ENCODE measurements around the gene GRIA1. TPM values are rescaled to one million over a fixed set of nuclear protein-coding genes. Genes with fewer than 3 reads are reported as not detected.
A peak's percentile ranks its signal among the peaks of the same experiment; 100 is the strongest.

Gene GRIA1
- total RNA-seq, 2 donors from 2014 or later, result 1.2 TPM; not detected in 1

DNA sequence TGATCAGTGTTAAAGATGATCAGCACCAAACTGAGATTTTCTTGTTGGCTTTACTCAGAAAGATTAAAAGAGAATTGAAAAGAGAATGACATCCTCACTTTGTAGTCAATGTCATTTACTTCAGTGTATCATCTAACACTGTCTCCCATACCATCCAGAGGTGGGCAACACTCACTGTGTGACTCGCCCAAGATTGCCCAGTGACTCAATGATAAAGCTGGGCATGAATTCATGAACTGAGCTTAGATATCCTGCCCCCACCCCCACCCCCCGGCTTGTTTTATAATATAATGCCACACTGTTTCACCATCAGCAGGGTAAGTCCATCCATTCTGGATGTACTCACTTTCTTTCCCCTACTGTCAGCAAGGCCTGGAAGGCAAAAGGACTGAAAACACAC, 306.1 kb downstream of the GRIA1 start:
- H3K36me3 ChIP-seq (ENCODE audit: control insufficient read depth, insufficient read depth, low read length), result no peaks in the 10 kb centered on the region
- 80 to 94% methylated on average over 1 to 2 of the region's 2 CpGs for WGBS, 2 experiments (ENCODE audit: insufficient coverage in 1 of 2, insufficient read length in 1 of 2)
- peaks cover 2% of the 10 kb centered on the region for H3K27me3 Mint-ChIP-seq (ENCODE audit: insufficient read depth)
- no peaks in the 10 kb centered on the region for H3K36me3 Mint-ChIP-seq (ENCODE audit: low read depth)
- H3K27me3 ChIP-seq (ENCODE audit: control insufficient read depth, insufficient read depth, low read length, poor library complexity, severe bottlenecking), result no peaks in the 10 kb centered on the region
- peaks cover 5% of the 10 kb centered on the region for H3K4me1 Mint-ChIP-seq
- TF ChIP-seq, protein P1, sequence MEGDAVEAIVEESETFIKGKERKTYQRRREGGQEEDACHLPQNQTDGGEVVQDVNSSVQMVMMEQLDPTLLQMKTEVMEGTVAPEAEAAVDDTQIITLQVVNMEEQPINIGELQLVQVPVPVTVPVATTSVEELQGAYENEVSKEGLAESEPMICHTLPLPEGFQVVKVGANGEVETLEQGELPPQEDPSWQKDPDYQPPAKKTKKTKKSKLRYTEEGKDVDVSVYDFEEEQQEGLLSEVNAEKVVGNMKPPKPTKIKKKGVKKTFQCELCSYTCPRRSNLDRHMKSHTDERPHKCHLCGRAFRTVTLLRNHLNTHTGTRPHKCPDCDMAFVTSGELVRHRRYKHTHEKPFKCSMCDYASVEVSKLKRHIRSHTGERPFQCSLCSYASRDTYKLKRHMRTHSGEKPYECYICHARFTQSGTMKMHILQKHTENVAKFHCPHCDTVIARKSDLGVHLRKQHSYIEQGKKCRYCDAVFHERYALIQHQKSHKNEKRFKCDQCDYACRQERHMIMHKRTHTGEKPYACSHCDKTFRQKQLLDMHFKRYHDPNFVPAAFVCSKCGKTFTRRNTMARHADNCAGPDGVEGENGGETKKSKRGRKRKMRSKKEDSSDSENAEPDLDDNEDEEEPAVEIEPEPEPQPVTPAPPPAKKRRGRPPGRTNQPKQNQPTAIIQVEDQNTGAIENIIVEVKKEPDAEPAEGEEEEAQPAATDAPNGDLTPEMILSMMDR (conservative IDR thresholded peaks at IDR 0.05), result no peak
- H3K27ac Mint-ChIP-seq, result no peak overlapping the region
- H3K9me3 Mint-ChIP-seq, result no peaks in the 10 kb centered on the region
- peaks cover 3% of the 10 kb centered on the region for H3K4me1 ChIP-seq (ENCODE audit: control insufficient read depth, insufficient read depth, low read length)
- H3K4me3 Mint-ChIP-seq, result no peak overlapping the region
- no peak overlapping the region for H3K4me3 ChIP-seq (ENCODE audit: low read length)
- no peak for DNase-seq
- H3K9ac ChIP-seq (ENCODE audit: extremely low read depth, low read length, poor library complexity, severe bottlenecking), result no peak overlapping the region
- H3K27ac ChIP-seq (ENCODE audit: low read depth, low read length), result no peak overlapping the region
- H3K9me3 ChIP-seq (ENCODE audit: control insufficient read depth, low read length), result no peaks in the 10 kb centered on the region

DNA sequence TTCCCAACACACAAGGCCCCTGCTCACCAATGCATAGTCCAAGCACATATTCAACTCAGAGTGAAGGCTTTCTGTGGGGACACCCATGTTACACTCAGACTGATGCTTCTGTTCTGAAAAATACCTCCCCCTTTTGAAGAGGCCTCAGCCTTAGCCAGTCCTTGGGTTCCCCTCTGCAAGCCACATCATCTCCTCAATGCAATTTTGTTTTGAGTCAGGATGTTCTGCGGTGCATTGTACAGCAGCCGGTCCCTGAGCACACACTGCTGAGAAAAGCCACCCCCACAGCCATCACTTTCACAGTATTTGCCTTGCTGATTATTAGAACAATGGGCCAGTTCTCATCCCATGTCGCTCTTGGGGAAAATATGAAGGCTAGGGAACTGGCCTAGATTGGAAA, 307.0 kb downstream of the GRIA1 start:
- no peak overlapping the region for H3K9ac ChIP-seq (ENCODE audit: extremely low read depth, low read length, poor library complexity, severe bottlenecking)
- no peak overlapping the region for H3K4me3 Mint-ChIP-seq
- WGBS, 2 experiments (ENCODE audit: insufficient coverage in 1 of 2, insufficient read length in 1 of 2), result 90 to 94% methylated on average over 1 to 3 of the region's 3 CpGs
- H3K36me3 Mint-ChIP-seq (ENCODE audit: low read depth), result no peaks in the 10 kb centered on the region
- no peak overlapping the region for H3K4me3 ChIP-seq (ENCODE audit: low read length)
- H3K27ac Mint-ChIP-seq, result no peak overlapping the region
- peaks cover 2% of the 10 kb centered on the region for H3K27me3 Mint-ChIP-seq (ENCODE audit: insufficient read depth)
- peaks cover 5% of the 10 kb centered on the region for H3K4me1 Mint-ChIP-seq
- peaks cover 2% of the 10 kb centered on the region for H3K4me1 ChIP-seq (ENCODE audit: control insufficient read depth, insufficient read depth, low read length)
- no peak overlapping the region for H3K27ac ChIP-seq (ENCODE audit: low read depth, low read length)
- TF ChIP-seq, protein P1 (conservative IDR thresholded peaks at IDR 0.05), result no peak
- no peaks in the 10 kb centered on the region for H3K9me3 ChIP-seq (ENCODE audit: control insufficient read depth, low read length)
- DNase-seq, result no peak
- no peaks in the 10 kb centered on the region for H3K36me3 ChIP-seq (ENCODE audit: control insufficient read depth, insufficient read depth, low read length)
- peaks cover under 1% of the 10 kb centered on the region for H3K27me3 ChIP-seq (ENCODE audit: control insufficient read depth, insufficient read depth, low read length, poor library complexity, severe bottlenecking)
- H3K9me3 Mint-ChIP-seq, result no peaks in the 10 kb centered on the region

DNA sequence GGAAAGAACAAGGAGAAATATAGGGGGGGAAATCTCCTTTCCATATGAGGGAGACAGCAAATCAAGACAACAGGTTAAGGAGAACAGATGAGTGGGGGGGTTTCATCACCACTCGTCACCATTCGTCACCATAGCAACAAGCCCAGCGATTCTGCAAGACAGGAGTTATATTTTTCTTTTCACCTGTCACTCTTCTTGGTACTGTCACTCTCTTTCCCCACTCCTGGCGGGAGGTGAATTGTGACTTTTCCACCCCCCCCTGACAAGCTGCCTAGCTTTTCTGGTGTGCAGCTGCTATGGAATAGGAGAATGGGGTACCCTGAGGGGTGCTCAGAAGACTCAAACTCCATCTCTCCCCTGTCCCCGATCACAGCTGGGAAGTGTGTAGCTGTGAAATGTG, 308.4 kb downstream of the GRIA1 start:
- Histone ChIP-seq H3K4me1 (ENCODE audit: control insufficient read depth, insufficient read depth, low read length) (no peaks in the 10 kb centered on the region), H3K9me3 (ENCODE audit: control insufficient read depth, low read length) (no peaks in the 10 kb centered on the region), H3K27me3 (ENCODE audit: control insufficient read depth, insufficient read depth, low read length, poor library complexity, severe bottlenecking) (peaks cover 5% of the 10 kb centered on the region), H3K4me3 (ENCODE audit: low read length) (no peak overlapping the region), H3K36me3 (ENCODE audit: control insufficient read depth, insufficient read depth, low read length) (no peaks in the 10 kb centered on the region), H3K27ac (ENCODE audit: low read depth, low read length) (peak overlapping the region; percentile 62), H3K9ac (ENCODE audit: extremely low read depth, low read length, poor library complexity, severe bottlenecking) (no peak overlapping the region)
- no peaks in the 10 kb centered on the region for H3K36me3 Mint-ChIP-seq (ENCODE audit: low read depth)
- DNase-seq, result no peak
- TF ChIP-seq, protein P1 (conservative IDR thresholded peaks at IDR 0.05), result no peak
- peaks cover 2% of the 10 kb centered on the region for H3K27me3 Mint-ChIP-seq (ENCODE audit: insufficient read depth)
- H3K27ac Mint-ChIP-seq, result no peak overlapping the region
- no peaks in the 10 kb centered on the region for H3K4me1 Mint-ChIP-seq
- no peaks in the 10 kb centered on the region for H3K9me3 Mint-ChIP-seq
- WGBS, 2 experiments (ENCODE audit: insufficient coverage in 1 of 2, insufficient read length in 1 of 2), result 60 to 96% methylated on average over 1 to 5 of the region's 5 CpGs
- H3K4me3 Mint-ChIP-seq, result no peak overlapping the region

All from endodermal cell (in vitro differentiated cells).